ENCODE results near the gene S1PR5. TPM values are rescaled to one million over a fixed set of nuclear protein-coding genes. Genes with fewer than 3 reads are reported as not detected.

S1PR5 gene
- total and polyA plus RNA-seq, 9 of the 15 experiments (the other 6 are each of a cell fraction or from before 2014, with no cell fraction given) = 0.03 to 0.54 (median 0.35) TPM; not detected in 4

GRCh38 chr19:10503002-10503789 lies 14.1 kb downstream of the S1PR5 start, which contains the start of gene KEAP1 (continued):
- TF ChIP-seq ZBTB40 (IDR thresholded peaks at IDR 0.05) (peak; percentile 48; the same call in 1 of the 2 replicates), ZBTB40 (CRISPR knock-in tag; IDR thresholded peaks at IDR 0.05) (no peak; the same call in 1 of the 2 replicates), ZSCAN32 (CRISPR knock-in tag; IDR thresholded peaks at IDR 0.05) (no peak), THAP7 (CRISPR knock-in tag; IDR thresholded peaks at IDR 0.05) (no peak), AFF4 (CRISPR knock-in tag; IDR thresholded peaks at IDR 0.05) (peak; percentile 88), ZNF445 (CRISPR knock-in tag; IDR thresholded peaks at IDR 0.05; ENCODE audit: low read depth) (no peak), SAFB (IDR thresholded peaks at IDR 0.05; ENCODE audit: borderline replicate concordance, low read depth, low read length) (no peak), EP400 (IDR thresholded peaks at IDR 0.05) (peak; percentile 87; the same call in 1 of the 2 replicates), MCM2 (IDR thresholded peaks at IDR 0.05; ENCODE audit: low read depth) (no peak), ZNF696 (CRISPR knock-in tag; conservative IDR thresholded peaks at IDR 0.05) (no peak), DEAF1 (CRISPR knock-in tag; IDR thresholded peaks at IDR 0.05) (no peak), U2AF1 (optimal IDR thresholded peaks at IDR 0.05; ENCODE audit: low read depth, low read length) (peak; percentile 69)

Data from K562 (cell line).